T1000 (cell line): ENCODE results near the gene IL1R1.
"Not testable (repeated sequence)": the region's sequence is repeated elsewhere in the genome, so short reads cannot be mapped to it uniquely, and the experiment has no call there.

Source experiments
- DNase-seq: peaks from one replicate; lab custom pipeline; 2025; ENCODE audit warnings: mixed read lengths; lab: John Stamatoyannopoulos, UW

The IL1R1 gene, protein sequence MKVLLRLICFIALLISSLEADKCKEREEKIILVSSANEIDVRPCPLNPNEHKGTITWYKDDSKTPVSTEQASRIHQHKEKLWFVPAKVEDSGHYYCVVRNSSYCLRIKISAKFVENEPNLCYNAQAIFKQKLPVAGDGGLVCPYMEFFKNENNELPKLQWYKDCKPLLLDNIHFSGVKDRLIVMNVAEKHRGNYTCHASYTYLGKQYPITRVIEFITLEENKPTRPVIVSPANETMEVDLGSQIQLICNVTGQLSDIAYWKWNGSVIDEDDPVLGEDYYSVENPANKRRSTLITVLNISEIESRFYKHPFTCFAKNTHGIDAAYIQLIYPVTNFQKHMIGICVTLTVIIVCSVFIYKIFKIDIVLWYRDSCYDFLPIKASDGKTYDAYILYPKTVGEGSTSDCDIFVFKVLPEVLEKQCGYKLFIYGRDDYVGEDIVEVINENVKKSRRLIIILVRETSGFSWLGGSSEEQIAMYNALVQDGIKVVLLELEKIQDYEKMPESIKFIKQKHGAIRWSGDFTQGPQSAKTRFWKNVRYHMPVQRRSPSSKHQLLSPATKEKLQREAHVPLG

DNA sequence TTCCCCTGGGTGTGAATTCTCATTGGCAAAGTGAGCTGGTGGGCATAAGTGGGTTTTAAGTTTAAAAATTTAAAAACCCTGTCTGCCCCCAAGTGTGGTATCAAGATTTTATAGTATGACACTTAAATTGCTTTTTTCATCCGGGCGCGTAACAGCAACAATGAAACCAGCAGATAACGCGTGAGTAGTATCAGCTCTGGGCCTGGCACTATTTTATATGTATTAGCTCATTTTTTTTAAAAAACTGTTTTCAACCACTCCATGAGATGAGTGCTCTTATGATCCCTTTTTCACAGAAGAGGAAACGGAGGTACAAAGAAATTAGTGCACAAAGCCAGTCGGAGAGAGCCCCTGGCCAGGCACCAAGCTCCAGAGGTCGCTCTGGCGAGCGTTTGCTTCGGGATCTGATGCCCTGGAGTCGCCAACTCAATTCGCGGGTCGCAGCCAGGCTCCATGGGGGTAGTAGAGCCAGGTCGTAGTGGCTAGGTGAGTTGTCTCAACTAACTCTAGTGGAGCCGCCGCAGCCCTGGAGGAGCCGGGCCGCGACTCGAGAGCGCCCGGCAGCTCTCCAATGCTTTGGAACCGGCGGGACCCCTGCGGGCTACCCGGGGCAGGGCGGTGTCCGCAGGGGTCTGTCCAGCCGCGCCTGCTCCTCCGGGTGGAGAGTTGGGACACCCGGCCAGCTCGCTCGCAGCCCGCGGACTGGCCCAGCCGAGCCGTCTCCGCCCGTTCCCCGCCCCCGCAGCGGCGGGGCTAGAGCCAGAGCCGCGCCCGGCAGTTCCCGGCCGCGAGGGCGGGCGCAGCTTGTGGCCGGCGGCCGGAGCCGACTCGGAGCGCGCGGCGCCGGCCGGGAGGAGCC lies at the start of gene IL1R1:
Gene IL1R1 (plus strand): TSS at position 777 of the 859 bp plus-strand sequence. CDS start 14,979 bp downstream, outside the sequence.
- peak; percentile 35 for DNase-seq

DNA sequence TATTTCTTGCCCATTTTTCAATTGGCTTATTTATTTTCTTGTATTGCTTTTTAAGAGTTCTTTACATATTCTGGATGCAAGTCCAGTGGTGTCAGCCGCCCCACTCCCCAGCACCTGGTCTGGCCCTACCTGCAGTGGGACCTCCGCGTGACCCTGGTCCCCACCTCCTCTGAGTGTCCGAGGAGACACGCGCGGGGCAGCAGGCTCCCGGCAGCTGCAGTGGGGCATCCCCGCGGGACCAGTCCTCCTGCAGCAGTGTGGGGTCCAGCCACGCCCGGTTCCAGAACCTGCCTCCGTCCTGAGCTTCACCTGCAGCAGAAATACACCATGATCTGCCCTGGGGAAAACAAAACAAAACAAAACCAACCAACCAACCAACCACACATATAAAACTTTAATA lies 48.9 kb upstream of the IL1R1 start:
- DNase-seq = no peak

DNA sequence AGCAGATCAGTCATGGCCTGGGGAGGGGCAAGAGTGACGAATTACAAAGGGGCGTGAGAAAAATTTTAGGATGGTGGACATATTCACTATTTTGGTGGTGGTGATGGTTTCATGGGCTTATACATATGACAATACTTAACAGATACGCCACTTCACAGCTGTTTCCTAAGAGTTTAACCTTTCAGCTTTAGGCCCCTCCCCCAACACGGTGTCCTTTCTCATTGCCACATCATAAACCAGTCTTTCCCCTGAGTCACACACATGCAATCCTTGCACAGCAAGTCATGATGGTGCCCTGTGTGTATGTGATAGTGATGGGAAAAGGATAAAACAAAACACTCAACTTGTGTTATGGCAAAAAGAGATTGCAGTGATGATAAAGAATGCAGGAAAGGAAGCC lies 47.6 kb upstream of the IL1R1 start:
- DNase-seq = peak; percentile 30

DNA sequence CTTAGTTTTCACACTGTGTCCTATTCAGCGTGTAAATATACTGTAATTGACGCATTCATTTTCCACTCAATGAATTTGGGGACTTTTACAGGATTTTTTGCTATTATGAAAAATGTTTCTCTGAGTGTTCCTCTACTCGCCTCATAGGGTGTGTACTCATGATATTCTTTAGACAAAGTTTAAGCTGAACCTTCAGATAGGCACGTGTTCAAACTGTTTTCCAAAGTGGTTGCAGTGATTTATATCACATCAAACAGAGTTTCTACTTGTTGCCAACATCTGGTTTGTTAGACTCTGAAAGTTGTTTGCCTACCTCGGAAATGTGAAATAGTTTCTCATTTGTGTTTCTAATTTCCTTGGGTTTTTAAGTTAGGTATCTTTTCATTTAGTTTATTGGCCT lies 46.4 kb upstream of the IL1R1 start:
- no peak for DNase-seq

DNA sequence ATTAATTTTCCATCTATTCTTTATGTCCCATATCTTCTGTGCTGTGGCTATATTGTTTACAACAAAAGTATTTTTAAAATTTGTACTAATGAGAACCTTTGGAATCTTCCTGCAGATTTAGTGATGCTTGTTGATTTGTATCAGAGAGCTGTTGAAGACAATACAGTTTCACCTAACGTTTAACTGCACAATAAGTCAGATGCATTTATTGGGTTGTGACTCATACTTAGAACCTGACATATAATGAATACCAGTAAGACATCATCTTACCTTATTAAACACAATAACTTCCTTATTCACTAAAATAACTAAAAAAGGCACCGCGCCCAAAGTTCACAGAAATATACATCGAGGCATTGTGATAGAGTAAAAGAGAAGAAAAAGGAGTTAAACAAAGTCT lies 43.8 kb upstream of the IL1R1 start:
- DNase-seq = no peak

DNA sequence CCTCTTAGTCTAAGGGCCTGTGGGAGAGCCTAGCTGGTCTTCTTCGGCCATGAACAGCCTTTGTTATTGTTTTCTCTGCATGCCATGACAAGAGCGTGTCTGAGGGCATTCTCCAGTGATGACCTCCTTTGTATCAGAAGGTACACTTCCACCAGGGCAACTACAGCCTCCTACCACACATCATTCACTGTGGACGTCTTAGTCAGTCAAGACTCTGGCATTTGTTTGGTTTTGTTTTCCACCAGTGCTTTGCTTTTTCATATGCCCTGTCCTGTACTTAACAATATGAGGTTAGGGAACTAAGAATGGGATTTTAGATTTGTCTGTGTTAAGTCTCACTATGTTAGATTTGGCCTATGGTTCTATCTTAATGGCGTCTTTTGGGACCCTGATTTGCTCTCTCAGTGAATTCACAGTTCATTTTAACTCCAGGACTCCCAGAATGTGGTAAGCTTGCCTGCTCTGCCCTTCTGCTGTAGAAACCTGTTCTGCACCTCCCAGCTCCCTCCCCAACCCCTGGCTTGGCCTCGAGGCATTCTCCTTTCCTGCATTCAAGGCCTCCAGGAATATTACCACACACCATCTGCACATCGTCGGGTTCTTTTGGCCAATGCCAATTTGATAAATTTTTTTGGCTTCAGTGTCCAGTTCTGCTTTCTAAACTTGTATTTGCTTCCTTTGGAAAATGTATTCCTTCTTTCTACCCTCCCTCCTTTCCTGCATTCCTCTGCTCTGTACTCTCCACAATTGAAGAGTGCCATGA lies 42.8 kb upstream of the IL1R1 start:
- DNase-seq = no peak

DNA sequence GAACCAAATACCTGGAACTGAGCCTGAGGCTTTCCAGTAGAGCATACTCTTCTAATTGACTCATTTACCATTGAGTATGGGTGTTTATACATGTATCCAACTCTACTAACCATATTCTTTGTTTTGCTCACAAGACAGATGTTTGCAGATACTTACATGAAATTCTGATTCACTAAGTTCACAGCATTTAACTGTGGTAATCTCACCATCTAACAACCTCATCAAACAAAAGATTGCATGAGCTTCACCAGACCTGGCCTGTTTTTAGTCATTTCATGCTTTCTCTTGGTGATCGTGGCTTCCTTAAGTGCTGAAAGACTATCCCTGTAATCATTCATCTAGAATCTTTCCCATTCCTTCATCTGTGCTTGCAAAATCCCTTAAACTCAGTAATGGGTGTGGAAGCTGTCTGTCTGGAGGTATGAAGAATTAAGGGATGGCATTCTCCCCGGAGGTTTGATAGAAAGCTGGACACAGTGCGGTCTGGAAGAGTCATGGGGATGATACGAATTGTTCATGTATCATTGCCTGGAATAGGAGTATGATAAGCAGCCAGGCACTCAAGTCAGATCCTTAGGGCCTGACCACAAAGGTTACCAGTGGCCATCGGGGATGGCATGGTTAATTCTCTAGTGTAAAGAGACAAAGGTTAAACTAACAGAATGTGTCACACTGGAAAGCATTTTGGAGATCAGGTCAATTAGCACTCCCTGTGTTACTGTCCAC lies 42.0 kb upstream of the IL1R1 start:
- DNase-seq = no peak

DNA sequence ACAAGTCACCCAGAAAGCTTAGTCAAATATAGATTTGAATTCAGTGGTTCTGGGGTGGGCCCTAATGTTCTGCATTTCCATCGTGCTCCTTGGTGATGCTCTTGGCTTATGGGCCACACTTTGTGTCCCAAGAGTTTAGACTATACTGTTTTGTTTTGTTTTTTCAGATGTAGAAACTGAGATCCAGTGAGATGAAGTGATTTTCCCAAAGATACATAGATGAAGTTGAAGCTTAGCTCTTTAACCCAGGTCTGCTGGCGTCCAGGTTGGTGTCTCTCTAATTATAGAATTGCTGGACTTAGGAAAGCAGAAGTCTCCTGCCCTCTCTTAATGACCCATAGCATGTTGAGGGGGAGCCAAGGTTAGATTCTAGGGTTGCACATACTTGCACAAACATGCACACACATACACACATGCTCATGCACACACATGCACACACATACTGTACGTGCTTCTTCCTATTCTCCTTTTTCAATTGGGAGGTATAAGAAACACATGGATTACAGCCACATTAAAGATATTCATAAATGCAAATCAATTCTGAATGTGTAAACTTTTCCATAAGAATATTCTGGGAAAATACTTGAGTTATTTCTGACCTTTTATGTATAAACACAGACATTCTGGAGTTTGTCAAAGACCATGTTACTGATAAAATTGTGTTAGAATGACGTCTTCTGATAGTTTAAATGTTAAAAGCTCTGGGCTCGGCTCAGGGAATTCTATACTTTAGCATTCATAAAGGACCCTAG lies 41.3 kb upstream of the IL1R1 start:
- no peak for DNase-seq

DNA sequence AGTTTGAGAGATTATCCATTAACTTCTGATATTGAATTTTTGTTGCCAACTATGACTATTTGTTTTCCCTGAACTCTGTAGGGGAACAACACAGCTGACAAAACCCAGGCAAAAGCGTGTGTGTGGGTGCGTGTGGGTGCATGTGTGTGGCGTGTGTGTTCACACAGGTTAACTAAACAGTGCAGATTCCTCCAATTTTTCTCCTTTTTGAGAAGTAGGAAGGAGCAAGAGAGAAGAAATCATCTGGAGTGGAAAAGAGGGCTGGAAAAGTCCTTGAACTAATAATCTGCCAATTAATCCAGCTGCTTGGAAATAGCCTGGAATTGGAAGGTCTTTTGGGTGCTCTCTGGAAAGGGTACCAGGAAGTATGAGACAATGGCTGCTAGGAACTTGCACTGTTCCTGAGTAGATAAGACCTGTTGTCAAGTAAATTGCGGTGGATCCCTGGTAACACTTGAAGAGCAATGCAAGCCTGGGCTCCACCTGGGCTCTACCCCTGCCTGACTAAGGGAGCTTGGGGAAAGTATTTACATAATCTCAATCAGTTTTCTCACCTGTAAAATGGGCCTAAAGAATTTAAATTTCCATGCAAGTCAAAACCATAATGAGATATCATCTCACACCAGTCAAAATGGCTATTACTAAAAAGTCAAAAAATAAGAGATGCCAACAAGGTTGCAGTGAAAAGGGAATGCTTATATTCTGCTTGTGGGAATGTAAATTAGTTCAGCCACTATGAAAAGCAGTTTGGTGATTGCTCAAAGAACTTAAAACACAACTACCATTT lies 40.5 kb upstream of the IL1R1 start:
- no peak for DNase-seq

DNA sequence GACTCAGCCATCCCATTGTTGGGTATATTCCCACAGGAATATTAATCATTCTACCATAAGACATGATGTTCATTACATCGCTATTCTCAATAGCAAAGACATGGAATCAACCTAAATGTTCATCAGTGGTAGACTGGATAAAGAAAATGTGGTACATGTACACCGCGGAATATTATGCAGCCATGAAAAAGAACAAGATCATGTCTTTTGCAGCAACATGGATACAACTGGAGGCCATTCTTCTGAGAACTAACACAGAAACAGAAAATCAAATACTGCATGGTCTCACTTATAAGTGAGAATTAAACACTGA lies 40.0 kb upstream of the IL1R1 start:
- not testable (repeated sequence) for DNase-seq

DNA sequence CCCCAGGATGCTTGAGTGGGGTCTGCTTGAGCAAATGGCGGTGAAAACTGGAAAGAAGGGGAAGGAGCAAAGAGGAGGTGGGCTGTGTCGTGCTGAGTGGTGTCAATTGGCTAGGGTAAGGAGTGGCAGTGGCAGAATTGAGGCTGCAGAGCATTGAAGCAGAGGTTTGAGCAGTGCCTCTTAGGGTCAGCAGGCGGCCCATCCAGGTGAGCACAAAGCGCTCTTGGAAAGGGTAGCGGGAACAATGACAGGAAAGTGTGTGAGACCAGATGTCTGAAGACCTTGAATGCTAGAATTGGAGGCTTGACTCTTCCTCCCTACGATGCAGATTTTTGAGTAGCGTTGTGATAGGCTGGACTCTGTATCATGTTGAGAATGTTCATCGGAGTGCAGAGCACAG lies 39.3 kb upstream of the IL1R1 start:
- DNase-seq = no peak

DNA sequence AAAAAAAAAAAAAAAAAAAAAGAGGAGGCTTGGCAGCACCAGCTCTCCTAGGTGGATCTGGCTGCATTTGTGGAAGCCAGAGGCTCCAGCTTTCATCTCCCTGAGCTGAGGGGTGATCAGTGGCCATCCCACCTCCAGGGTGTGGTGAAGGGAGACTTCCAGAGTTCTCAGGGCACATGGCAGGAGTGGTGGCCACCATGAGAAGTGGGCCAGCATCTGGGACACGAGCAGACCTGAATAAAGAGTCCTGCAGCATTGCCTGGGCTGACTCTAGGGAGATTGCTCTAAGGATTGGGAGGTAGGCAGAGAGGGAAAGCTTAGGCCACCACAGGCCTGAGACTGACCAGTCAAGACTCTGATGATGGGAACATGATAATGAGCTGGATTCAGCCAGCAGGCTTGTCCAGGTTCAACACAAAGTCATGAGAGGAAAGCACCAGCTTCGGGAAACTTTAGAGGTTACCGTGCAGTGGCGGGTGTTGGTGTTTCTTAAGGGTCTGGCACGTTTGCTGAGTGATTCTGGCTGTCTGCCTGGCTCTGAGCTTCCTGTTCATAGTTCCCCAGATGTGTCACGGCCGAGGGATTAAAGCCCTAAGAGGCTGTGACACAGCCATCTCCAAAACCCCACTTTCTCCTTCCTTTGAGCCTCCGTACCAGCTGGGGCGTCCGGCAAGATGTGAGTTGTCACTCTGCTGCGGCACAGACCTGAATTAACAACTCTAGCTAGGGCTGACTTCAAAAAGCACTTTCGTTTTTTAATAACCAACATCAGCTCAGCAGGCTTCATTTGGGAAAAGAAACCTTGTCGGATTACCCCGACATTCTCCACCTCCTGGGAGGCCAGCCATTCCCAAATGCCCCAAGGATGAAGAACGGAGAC lies 38.3 kb upstream of the IL1R1 start:
- peak; percentile 12 for DNase-seq

DNA sequence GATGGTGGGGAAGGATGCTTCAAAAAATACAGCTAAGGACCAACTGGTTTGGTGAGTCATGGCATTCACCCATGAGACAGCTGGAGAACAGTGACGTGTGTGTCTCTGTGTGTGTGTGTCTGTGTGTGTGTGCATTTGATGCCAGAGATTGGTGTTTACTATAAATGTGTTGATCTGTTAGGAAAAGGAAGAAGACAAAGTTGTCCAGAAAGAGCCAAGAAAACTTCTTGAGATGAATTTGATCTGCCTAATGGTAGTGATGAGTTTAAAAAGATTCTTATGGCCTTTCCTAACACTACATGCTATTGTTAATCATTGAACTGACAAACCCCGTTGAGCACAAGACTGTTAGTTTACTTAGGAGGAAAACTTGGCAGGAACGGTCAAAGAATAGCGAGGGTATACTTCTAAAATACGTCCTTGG lies 36.4 kb upstream of the IL1R1 start:
- no peak for DNase-seq

DNA sequence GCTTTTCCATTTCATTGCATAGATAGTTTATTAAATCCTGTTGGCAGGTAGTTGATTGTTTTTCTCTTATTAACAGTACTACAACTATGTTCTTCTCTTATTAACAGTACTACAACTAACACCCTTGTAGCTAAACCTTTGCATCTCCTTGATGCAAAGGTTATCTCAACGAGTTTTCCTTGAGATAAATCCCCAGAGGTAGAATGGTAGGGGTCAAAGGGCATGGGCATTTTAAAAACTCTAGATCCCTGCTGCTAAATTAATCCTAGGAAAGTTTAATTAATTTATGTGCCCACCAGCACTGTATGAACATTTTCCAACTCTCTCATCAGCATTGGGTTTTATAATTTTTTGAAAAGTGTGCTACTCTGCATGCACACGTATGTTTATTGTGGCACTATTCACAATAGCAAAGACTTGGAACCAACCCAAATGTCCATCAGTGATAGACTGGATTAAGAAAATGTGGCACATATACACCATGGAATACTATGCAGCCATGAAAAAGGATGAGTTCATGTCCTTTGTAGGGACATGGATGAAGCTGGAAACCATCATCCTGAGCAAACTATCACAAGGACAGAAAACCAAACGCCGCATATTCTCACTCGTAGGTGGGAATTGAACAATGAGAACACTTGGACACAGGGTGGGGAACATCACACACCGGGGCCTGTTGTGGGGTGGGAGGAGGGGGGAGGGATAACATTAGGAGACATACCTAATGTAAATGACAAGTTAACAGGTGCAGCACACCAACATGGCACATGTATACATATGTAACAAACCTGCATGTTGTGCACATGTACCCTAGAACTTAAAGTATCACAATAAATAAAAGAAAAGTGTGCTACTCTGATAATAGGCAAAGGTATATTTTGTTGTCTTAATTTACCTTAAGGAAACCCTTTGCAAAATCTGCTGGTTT lies 35.5 kb upstream of the IL1R1 start:
- DNase-seq = not testable (repeated sequence)

DNA sequence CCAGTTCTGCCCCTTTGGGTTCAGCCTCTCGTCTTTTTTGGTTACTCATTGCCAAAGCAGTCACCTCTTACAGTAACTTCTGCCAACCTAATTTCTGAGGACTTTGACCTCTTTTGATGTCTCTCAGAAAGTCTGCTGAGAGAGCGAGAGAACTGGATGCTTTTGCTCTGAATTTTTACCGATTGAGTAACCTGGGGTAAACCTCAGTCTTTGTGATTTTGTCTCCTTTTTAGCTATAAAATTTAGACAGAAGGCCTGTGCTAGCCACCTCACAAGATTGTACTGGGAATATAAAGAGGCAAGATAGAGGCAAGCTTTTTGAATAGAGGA lies 34.8 kb upstream of the IL1R1 start:
- no peak for DNase-seq

DNA sequence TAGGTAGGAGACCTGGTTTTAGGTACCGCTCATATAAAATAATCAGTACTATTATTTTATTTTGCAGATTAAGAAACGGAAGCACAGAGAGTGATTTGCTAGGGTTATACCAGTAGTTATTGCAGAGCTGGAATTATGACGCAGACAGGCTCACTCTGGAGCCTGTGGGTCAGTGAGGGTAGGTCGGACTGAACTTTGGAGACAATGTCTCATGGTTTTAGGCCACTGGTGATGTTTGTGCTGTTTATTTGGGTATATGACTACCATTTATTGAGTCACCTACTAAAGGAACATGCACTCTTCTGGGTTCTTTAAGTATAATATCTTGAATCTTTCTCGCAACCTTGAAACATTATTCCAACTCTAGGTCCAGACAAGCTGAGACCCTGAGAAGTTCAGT lies 33.5 kb upstream of the IL1R1 start:
- no peak for DNase-seq

DNA sequence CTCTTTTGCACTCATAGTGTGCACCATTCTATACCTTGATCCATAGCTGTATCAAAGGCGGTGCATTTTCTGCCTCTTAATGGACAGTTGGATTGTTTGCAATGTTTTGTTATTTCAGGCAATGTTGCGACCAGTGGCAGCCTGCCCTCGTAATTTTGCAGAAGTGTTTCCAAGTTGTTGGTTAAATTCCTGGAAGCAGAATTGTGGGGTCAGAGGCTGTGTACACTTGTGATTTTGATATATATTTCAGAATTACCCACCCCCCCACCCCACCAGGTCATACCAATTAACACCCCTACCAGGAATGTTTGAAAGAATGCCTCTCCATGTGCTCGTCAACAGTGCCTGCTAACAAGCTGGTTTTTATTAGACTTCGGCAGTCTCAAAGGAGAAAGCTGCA lies 32.4 kb upstream of the IL1R1 start:
- no peak for DNase-seq
